ENCODE measurements around the gene MGAT4C. TPM values are rescaled to one million over a fixed set of nuclear protein-coding genes. Genes with fewer than 3 reads are reported as not detected.

Gene MGAT4C
- total RNA-seq, 2 donors from 2014 or later, result not detected

- Mint-ChIP-seq H3K27ac (no peak overlapping the region), H3K9me3 (peaks cover 7 to 12% of the 10 kb centered on the region in 2 donors), H3K36me3 (no peaks in the 10 kb centered on the region)
- DNase-seq (ENCODE audit: low spot score in 2 of 2) (no peak), ATAC-seq (no peak)
Measured at GRCh38 chr12:86247871-86248270, 8.3 kb downstream of the MGAT4C start.

GRCh38 chr12:86241600-86241999, 14.6 kb downstream of the MGAT4C start:
- H3K27ac Mint-ChIP-seq, result no peak overlapping the region
- DNase-seq (ENCODE audit: low spot score in 2 of 2) (no peak), ATAC-seq (no peak)
- H3K36me3 Mint-ChIP-seq, result no peaks in the 10 kb centered on the region
- H3K9me3 Mint-ChIP-seq, result peaks cover 1 to 13% of the 10 kb centered on the region in 2 donors

- no peaks in the 10 kb centered on the region for H3K36me3 Mint-ChIP-seq
- ATAC-seq (no peak), DNase-seq (ENCODE audit: low spot score in 2 of 2) (no peak)
- H3K9me3 Mint-ChIP-seq, result peaks cover 4 to 11% of the 10 kb centered on the region in 2 donors
- H3K27ac Mint-ChIP-seq, result no peak overlapping the region
Measured at GRCh38 chr12:86234316-86234855, 21.8 kb downstream of the MGAT4C start.

- Mint-ChIP-seq H3K27ac (no peak overlapping the region), H3K9me3 (peaks cover 4 to 11% of the 10 kb centered on the region in 2 donors), H3K36me3 (no peaks in the 10 kb centered on the region)
- DNase-seq (ENCODE audit: low spot score in 2 of 2), result no peak
- no peak for ATAC-seq
Measured at GRCh38 chr12:86233126-86233525, 23.1 kb downstream of the MGAT4C start.

- no peaks in the 10 kb centered on the region for H3K36me3 Mint-ChIP-seq
- DNase-seq (ENCODE audit: low spot score in 2 of 2), result no peak
- no peak for ATAC-seq
- peaks cover 12 to 18% of the 10 kb centered on the region in 2 donors for H3K9me3 Mint-ChIP-seq
- no peak overlapping the region for H3K27ac Mint-ChIP-seq
Measured at GRCh38 chr12:86230516-86231146, 25.6 kb downstream of the MGAT4C start.

- peaks cover 8 to 9% of the 10 kb centered on the region in 2 donors for H3K9me3 Mint-ChIP-seq
- ATAC-seq (no peak), DNase-seq (ENCODE audit: low spot score in 2 of 2) (no peak)
- no peaks in the 10 kb centered on the region for H3K36me3 Mint-ChIP-seq
- no peak overlapping the region for H3K27ac Mint-ChIP-seq
Measured at GRCh38 chr12:86229772-86230171, 26.4 kb downstream of the MGAT4C start.

GRCh38 chr12:86228656-86229055, 27.5 kb downstream of the MGAT4C start:
- DNase-seq (ENCODE audit: low spot score in 2 of 2), result no peak
- no peak for ATAC-seq
- no peaks in the 10 kb centered on the region for H3K36me3 Mint-ChIP-seq
- H3K27ac Mint-ChIP-seq, result no peak overlapping the region
- H3K9me3 Mint-ChIP-seq, result peaks cover 10 to 12% of the 10 kb centered on the region in 2 donors

GRCh38 chr12:86226481-86226880, 29.7 kb downstream of the MGAT4C start:
- Mint-ChIP-seq H3K27ac (no peak overlapping the region), H3K36me3 (no peaks in the 10 kb centered on the region), H3K9me3 (peaks cover 11 to 13% of the 10 kb centered on the region in 2 donors)
- no peak for DNase-seq (ENCODE audit: low spot score in 2 of 2)
- no peak for ATAC-seq

GRCh38 chr12:86216591-86216990, 39.6 kb downstream of the MGAT4C start:
- Mint-ChIP-seq H3K9me3 (peaks cover 5 to 10% of the 10 kb centered on the region in 2 donors), H3K36me3 (peaks cover 0 to 4% of the 10 kb centered on the region in 2 donors), H3K27ac (no peak overlapping the region)
- no peak for DNase-seq (ENCODE audit: low spot score in 2 of 2)
- ATAC-seq, result no peak

GRCh38 chr12:86213012-86213411, 43.2 kb downstream of the MGAT4C start:
- ATAC-seq (no peak), DNase-seq (ENCODE audit: low spot score in 2 of 2) (no peak)
- no peak overlapping the region for H3K27ac Mint-ChIP-seq
- H3K36me3 Mint-ChIP-seq, result peaks cover 0 to 6% of the 10 kb centered on the region in 2 donors
- H3K9me3 Mint-ChIP-seq, result peaks cover 10 to 12% of the 10 kb centered on the region in 2 donors

- Mint-ChIP-seq H3K36me3 (no peaks in the 10 kb centered on the region), H3K9me3 (peaks cover 12% of the 10 kb centered on the region in 2 donors)
- ATAC-seq, result no peak
Measured at GRCh38 chr12:86198696-86199444, 57.3 kb downstream of the MGAT4C start.

GRCh38 chr12:86196465-86196864, 59.7 kb downstream of the MGAT4C start:
- ATAC-seq, result no peak
- no peak overlapping the region for H3K27ac Mint-ChIP-seq
- H3K36me3 Mint-ChIP-seq, result no peaks in the 10 kb centered on the region
- DNase-seq (ENCODE audit: low spot score in 2 of 2), result no peak
- H3K9me3 Mint-ChIP-seq, result peaks cover 13 to 14% of the 10 kb centered on the region in 2 donors

More at GRCh38 chr12:86198696-86199444, 57.3 kb downstream of the MGAT4C start:
- H3K27ac Mint-ChIP-seq, result no peak overlapping the region
- DNase-seq (ENCODE audit: low spot score in 2 of 2), result no peak

- Mint-ChIP-seq H3K36me3 (no peaks in the 10 kb centered on the region), H3K27ac (no peak overlapping the region), H3K9me3 (peaks cover 13 to 14% of the 10 kb centered on the region in 2 donors)
- no peak for DNase-seq (ENCODE audit: low spot score in 2 of 2)
- ATAC-seq, result no peak
Measured at GRCh38 chr12:86194721-86195120, 61.5 kb downstream of the MGAT4C start.

- DNase-seq (ENCODE audit: low spot score in 2 of 2), result no peak
- ATAC-seq, result no peak
- peaks cover 10 to 14% of the 10 kb centered on the region in 2 donors for H3K9me3 Mint-ChIP-seq
- H3K27ac Mint-ChIP-seq, result no peak overlapping the region
- H3K36me3 Mint-ChIP-seq, result no peaks in the 10 kb centered on the region
Measured at GRCh38 chr12:86193931-86194330, 62.3 kb downstream of the MGAT4C start.

GRCh38 chr12:86188226-86188625, 68.0 kb downstream of the MGAT4C start:
- Mint-ChIP-seq H3K9me3 (no peaks in the 10 kb centered on the region), H3K36me3 (no peaks in the 10 kb centered on the region), H3K27ac (no peak overlapping the region)
- ATAC-seq (no peak), DNase-seq (ENCODE audit: low spot score in 2 of 2) (no peak)

GRCh38 chr12:86186449-86186848, 69.7 kb downstream of the MGAT4C start:
- Mint-ChIP-seq H3K27ac (no peak overlapping the region), H3K9me3 (peaks cover 0 to 4% of the 10 kb centered on the region in 2 donors), H3K36me3 (no peaks in the 10 kb centered on the region)
- no peak for ATAC-seq
- DNase-seq (ENCODE audit: low spot score in 2 of 2), result no peak

GRCh38 chr12:86179855-86180254, 76.3 kb downstream of the MGAT4C start:
- H3K36me3 Mint-ChIP-seq, result no peaks in the 10 kb centered on the region
- ATAC-seq (no peak), DNase-seq (ENCODE audit: low spot score in 2 of 2) (no peak)
- peaks cover 4 to 18% of the 10 kb centered on the region in 2 donors for H3K9me3 Mint-ChIP-seq
- no peak overlapping the region for H3K27ac Mint-ChIP-seq

All from activated naive CD4-positive, alpha-beta T cell treated with anti-CD3 and anti-CD28 coated beads, Interleukin-2, amount 50 U/mL, for 72 hours (primary cell).